NCI-H82 treated with DMSO at 0.1 percent for 48 hours (cell line): Measurements from ENCODE around the gene TYROBP.
"Not testable (repeated sequence)": the region's sequence is repeated elsewhere in the genome, so short reads cannot be mapped to it uniquely, and the experiment has no call there.

Experiments
- DNase-seq: peaks from one replicate; lab custom pipeline; 2025; ENCODE audit not compliant: unreplicated experiment; lab: John Stamatoyannopoulos, UW

The TYROBP gene

DNA sequence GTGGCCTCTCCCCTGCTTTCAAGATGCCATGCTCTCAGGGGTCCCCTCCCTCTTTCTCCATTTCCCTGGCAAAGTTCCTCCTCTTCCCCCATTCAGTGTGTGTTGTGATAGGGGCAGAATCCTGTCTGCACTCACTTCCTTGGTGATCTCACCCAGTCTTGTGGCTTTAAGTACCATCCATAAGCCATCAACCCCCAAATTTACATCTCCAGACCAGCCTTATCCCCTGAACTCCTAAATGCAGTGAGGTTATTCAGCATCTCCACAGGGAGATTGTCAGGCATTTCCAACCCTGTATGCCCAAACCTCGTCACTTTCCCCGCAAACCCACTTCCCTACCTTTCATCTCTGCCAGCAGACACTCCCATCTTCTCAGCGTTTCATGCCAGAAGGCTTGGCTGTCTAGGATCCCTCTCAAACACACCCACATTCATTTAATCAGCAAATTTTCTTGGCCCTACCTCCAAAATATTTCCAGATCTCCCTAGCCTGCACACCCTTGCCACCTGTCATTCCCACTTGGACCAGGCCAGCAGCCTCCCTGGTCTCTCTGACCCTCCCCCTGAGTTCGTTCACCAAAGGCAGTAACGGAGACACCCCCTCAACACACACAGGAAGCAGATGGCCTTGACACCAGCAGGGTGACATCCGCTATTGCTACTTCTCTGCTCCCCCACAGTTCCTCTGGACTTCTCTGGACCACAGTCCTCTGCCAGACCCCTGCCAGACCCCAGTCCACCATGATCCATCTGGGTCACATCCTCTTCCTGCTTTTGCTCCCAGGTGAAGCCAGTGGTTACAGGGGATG is 6.0 kb downstream of the TYROBP start, which contains the start of gene HCST:
TSS of gene HCST (plus strand) at position 676 of the 808 bp plus-strand sequence. CDS start at position 741, 65 bp downstream.
- DNase-seq, result no peak

DNA sequence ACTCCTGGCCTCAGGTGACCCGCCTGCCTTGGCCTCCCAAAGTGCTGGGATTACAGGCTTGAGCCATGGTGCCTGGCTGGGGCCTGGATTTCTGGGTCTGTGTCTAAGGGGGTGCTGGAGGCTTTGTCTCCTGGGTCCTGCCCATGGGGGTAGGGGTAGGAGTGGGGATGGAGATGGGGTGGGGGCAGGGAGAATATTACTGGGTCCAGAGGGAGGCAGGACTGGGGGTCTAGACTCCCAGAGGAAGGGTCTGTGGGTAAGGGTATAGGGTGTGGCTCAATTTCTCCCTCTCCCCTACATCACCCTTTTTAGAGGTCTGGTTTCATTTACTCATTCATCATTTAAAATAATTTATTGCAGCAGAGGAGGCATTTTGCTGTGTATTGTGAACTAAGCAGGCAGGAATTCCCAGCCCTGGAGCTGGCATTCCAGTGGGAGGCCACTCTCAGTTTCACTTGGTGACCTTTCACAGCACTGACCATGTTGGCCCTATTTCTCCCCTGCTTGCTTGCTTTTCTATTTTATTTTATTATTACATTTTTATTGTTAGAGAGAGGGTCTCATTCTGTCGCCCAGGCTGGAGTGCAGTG is 6.9 kb downstream of the TYROBP start:
- no peak for DNase-seq

DNA sequence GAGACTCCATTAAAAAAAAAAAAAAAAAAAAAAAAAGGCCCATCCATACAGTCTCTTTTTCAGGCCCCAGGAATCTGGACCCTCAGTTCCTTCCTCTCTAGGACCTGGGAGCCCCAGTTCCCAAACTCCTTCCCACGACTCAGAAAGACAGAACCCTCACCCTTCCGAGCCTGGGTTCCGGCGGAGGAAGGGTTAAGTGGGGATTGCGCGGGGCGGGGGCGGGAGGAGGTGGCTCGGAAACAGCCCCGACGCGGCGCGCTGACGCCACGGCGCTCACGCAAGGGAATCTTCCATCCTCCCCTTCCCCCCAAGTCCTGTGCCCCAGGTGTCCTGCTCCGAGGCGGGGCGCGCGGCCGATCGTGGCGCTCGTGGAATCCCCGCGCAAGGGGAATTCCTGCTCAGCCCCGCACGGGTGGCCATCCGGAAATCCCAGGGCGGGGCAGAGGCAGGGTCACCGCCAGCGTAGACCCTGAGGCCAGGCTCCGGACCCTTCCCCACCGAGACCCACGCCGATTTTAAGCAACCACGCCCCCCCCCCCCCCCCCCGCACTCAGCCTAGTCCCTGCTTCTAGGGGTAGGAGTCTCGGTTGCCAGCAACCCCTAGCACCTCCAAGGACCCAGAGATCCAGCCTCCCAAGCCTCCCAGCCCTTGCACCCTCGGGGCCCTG is 8.4 kb downstream of the TYROBP start:
- DNase-seq, result peak; percentile 57

DNA sequence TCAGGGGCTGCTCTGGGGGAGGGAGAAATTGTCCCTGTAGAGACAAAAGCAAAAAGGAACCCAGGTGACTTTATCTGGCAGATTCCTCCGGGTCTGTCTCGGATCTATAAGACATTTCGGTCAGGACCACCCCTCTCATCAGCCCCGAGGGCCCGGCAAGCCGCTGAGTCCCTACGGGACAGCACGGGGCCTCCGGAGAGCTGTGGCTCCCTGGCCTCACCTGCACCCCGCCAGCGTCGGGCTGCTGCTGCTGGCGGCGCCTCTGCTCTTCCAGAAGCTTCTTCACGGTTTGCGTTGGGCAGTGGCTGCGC is 9.6 kb downstream of the TYROBP start:
- DNase-seq, result no peak

DNA sequence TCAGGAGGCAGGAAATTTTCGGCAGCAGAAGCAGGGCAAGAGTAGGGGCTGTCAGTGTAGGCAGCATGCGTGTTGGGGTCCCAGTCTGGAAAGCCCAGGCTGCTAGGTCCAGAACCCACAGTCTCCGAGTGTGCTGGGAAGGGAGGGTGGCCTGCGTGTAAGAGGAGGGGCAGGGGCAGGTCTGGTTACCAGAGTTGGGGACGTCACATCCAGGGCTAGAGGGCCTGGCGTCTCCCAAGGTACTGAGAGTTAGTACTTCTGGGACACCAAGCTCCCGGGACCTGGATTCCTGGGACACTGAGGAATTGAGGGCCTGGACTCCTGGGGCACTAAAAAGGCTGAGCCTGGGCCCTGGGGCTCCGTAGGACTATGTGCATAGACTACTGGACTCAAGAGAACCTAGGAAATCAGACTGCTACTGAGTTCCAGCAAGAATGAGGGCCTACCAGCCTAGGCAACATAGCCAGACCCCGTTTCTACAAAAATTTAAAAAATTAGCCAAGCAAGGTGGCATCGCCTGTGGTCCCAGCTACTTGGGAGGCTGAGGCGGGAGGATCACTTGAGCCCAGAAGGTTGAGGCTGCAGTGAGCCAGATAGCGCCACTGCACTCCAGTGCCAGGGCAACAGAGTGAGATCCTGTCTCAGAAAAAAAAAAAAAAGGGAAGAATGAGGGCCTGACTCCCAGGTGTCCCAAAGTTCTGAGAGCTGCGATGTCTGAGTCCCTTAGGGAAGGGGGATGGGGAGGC is 10.2 kb downstream of the TYROBP start:
- no peak for DNase-seq

DNA sequence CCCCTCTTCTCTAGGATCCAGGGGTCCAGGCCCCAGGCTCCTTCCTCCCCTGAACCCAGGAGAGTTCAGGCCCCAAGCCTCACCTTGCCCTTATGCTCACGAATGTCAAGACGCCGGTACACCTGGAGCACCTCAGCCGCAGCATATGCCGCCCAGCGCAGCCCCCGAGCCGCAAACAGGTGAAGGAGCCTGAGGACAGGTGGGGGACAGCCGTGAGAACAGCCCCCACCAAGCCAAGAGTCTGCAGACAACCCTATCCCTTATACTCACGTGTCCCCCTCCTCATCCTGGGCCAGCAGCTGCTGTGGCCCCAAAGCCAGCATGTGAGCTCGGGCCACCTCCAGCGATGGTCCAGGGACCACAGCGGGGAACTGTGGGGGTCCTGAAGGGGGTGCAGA is 11.5 kb downstream of the TYROBP start:
- no peak for DNase-seq

DNA sequence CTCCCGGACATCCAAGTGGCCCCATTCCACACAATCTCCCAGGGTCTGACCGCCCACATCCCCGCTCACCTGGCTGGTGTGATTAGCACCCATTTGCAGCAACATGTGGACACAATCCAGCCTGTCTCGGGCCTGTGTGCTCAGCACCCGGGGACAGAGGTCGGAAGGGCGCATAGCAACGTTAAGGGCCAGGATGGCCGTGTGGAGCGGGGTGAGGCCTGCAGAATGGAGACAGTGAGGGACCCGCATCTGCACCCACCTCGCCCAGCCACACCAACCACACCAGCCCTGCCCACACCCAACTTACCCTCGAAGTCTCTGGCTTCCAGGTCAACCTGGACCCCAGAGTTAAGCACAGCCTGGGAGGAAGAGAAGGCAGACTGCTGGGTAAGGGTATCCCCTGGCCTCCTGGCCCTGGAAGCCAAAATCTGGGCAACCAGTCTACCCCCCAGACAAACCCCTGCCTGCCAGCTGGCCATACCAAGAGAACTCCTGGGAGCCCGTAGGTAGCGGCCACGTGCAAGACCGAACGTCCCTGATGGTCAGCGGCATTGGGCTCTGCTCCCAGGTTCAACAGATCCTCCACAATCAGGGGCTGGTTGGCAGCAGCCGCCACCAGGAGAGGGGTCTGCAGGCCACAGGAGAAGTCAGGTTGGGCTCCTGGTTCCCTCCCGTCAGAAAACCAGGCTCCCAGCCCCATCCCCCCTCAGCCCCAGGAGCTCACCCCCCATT is 12.0 kb downstream of the TYROBP start:
- no peak for DNase-seq

DNA sequence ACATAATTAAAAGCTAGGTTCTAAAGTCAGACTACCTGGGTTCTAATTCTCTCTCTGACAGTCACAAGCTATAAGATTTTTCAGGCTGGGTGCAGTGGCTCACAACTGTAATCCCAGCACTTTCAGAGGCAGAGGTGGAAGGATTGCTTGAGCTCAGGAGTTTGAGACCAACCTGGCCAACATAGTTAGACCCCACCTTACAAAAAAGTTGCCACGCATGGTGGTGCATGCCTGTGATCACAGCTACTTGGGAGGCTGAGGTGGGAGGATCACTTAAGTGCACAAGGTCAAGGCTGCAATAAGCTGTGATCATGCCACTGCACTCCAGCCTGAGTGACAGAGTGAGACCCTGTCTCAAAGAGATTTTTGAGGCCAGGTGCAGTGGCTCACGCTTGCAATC is 13.8 kb downstream of the TYROBP start:
- DNase-seq, result no peak

DNA sequence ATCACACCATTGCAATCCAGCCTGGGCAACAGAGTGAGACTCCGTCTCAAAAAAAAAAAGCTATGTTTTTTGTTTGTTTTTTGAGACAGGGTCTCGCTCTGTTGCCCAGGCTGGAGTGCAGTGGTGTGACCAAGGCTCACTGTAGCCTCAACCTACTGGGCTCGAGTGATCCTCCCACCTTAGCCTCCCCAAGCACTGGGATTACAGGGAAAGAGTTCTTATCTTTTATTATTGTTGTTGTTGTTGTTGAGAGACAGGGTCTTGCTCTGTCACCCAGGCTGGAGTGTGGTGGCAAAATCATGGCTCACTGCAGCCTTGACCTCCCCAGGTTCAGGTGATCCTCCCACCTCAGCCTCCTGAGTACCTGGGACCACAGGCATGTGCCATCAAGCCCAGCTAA is 16.3 kb downstream of the TYROBP start:
- not testable (repeated sequence) for DNase-seq

DNA sequence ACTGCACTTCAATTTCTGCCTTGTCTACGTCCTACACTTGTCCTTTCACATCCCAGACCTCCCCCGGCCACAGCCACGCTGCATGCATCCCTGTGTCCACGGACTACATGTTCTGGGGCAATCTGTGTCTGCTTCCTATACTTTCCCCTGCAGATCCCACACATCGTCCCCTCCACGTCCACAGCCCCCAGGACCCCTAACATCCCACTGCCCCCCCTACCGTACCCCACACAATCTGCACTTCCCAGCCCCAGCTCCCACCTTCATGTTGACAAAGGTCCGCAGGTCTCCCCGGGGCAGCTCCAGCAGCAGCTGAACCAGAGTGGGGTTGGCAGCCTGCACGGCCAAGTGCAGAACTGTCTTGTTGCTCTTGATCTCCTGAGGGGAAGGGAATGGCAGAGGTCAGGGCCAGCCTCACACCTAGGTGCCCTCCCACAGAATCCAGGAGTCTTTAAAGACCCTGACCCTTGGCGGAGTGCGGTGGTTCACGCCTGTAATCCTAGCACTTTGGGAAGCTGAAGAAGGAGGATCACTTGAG is 17.9 kb downstream of the TYROBP start:
- DNase-seq, result no peak

DNA sequence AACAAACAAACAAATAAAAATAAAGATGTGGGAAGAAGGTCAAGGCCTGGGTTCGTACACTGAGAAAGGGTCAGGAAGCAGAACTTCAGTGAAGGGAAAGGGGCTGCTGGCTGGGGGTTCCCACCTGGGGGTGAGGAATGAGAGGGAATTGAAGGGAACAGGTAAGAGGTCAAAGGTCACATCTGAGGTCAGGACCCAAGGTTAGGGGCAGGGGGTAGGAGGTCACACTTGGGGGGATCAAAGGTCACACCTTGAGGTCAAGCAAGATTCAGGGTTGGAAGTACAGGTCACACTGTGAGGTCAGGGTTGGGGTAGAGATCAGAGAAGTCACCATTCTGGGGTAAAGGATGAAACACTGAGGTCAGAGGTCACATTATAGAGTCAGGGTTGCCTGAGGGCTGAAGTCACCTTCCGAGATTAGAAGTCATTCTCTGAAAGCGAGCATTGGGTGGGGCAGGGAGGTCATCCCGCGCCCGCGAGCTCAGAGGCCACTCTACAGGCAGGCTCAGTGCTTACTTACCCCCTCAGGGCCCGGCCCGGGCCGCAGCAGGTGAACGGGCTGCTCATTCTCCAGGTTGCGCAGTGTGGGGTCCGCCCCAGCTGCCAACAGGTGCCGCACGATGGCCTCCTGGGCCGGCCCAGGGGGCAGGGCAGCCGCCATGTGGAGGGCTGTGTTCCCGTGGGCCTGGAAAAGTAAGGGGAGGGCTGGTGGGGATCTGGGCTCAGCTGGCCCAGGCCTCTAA is 18.6 kb downstream of the TYROBP start:
- DNase-seq, result no peak

DNA sequence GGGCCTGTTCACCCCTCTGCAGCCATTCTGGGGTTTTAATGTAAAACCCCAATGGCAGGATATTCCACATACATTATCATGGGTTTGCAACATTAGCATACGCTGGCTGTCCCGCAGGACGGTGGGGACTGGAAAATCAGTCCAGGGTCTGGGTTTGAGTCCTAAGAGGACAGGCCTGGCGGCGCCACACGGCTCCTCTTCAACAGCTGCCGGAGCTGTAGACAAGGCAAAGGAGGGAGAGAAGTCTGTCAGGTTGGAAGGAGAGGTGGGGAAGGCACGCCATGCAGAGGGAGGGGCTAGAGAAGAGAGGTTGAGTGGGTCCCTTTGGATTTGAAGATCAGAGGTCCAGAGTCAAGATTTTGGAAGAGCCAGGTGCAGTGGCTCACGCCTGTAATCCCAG is 19.7 kb downstream of the TYROBP start:
- no peak for DNase-seq

DNA sequence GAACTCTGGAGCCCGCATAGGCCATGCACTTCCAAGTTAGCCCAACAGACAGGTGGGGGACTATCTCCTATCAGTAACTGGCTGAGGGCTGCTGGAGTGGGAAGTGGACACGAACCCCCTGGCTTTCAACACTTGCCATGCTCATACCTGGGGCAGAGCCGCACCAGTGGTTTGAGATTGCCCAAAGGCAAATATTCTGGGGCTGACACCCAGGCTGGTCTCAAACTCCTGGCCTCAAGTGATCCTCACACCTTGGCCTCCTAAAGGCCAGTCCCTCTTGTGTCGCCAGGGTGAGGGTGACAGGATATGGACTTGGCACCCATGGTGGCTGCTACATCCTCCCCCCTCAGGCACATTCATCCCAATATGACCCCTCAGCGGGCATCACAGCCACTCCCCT is 20.9 kb downstream of the TYROBP start:
- no peak for DNase-seq

DNA sequence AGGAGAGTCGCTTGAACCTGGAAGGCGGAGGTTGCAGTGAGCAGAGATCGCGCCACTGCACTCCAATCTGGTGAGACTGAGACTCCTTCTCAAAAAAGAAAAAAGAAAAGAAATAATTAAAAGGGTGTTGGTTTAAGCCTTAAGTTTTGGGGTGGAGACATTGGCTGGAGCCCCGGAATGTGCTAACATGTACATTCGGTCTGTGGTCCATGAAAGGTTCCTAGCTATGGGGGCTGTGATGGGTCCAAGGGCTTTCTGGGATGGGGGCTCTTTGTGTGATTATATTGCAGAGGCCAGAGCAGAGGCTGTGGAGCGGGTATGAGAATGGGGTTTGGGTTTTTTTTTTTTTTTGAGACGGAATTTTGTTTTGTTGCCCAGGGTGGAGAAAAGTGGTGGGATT is 22.2 kb downstream of the TYROBP start:
- no peak for DNase-seq

DNA sequence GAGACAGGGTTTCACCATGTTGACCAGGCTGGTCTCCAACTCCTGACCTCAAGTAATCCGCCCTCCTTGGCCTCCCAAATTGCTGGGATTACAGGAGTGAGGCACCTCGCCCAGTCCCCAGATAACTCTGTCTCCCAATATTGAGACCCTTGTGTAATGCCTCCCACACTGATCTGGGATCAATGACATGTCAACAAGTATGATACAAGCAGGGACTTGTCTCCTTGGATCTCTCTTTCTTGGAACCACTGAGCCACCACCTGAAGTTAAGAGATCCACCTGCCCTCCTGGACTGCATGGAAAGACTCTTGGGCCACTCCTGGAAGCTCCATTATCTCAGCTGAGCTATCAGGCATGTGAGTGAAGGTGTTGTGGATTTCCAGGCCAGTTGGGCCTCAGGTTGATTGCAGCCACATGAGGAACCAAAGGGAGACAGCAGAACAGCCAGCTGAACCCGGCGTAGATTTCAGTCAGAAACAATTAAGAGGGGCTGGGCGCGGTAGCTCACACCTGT is 22.8 kb downstream of the TYROBP start:
- no peak for DNase-seq

DNA sequence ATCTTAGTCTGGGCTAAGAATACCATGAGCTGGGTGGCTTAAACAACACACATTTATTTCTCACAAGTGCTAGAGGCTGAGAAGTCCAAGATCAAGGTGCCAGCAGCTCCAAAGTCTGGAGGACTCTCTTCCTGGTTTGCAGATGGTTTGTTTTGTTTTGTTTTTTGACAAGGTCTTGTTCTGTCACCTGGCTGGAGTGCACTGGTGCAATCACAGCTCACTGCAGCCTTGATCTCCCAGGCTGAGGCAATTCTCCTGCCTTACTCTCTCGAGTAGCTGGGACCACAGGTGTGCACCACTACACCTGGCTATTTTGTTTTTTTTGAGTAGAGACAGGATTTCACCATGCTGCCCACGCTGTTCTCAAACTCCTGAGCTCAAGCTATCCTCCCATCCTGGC is 24.2 kb downstream of the TYROBP start:
- DNase-seq, result no peak

DNA sequence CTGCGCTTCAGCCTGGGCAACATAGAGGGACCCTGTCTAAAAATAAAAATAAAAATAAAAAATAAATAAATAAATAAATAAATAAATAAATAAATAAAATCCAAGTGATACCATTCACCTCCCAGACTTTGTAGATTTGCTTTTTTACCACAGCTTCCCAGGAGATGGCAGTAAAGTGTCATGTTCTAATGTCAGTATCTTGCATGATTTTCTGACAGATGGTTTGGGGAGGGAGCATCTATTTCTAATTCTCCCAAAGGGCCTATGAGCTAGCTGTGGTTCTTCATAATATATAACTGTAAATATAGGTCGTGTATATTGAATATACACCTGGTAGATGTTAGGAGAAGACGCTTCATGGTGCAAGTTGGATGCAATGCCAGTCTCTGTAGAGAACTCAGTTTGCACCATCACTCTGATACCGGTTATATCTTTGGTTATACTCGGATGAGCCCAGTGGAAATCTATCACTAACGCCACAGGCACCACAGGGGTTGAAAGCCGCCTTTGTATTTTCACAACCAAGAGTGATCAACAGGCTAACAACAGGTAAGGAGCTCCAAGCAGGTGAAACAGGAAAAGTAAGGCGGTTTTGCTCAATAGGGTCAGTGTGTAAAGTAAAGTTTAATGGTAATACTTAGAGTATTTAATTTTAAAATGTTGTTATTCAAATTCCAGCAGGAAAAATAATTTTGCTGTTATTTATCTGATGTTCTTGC is 25.8 kb downstream of the TYROBP start:
- DNase-seq, result peak; percentile 78

DNA sequence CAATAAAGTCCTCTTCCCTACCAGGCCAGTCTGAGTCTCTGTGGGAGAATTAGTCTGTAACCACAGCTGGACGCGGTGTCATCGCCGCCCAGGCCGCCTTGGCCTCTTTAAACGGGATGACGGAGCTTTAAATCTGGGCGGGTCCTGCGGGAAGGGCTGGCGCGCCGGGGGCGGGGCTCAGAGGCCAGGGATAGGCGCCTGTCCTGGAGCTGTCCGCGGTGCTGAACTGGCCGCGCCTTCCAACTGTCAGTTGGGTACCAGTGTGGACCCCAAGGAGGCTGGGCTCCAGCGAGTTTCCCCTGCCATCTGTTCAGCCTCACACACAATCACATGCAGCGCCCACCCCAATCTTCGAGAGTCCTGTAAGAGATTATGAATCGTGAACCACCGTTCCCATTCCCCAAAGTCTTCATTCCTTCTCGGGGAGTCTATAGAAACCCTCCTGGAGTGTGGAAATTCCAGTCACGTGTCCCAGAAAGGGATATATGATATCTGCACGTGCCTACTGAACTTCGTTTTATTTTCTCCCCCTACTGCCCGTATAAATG is 28.3 kb downstream of the TYROBP start:
- DNase-seq, result peak; percentile 57

DNA sequence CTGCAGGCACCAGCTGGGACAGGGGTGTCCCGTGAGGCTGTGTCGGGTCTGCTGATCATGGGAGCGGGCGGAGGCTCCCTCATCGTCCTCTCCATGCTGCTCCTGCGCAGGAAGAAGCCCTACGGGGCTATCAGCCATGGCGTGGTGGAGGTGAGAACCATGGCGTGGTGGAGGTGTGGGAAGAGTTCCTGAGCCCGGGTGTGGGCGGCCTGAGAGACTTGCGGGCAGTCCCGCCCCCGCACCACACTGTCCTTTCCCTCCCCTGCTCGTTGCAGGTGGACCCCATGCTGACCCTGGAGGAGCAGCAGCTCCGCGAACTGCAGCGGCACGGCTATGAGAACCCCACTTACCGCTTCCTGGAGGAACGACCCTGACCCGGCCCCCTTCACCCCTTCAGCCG is 29.0 kb downstream of the TYROBP start:
- DNase-seq, result no peak
